Right ventricle myocardium superior (tissue), 1 donor: ENCODE results near the gene PLEKHM1. TPM values are rescaled to one million over a fixed set of nuclear protein-coding genes. Genes with fewer than 3 reads are reported as not detected.

Experiments
- ATAC-seq: fragments of 200-7000 bp; cut with Tn5 transposase; one replicate; pipeline ENCODE4 v1.9.1; 2020; ENCODE audit warnings: mild to moderate bottlenecking; ENCODE audit not compliant: poor library complexity
- DNase-seq: peaks from one replicate; pipeline ENCODE4 v3.0.0-alpha.2; 2020
- intact Hi-C: fragments of 100-400 bp; cut with DNase I; formaldehyde crosslinking; loops from one replicate; pipeline ENCODE4 v1.11.2; 2022
- total RNA-seq: library from RNA; stranded (reverse); fragmentation: NEBNext Ultra II Directional; extraction: Animal tissue kit (Norgen Biotek cat#: 25700); gene quantifications from one replicate; pipeline ENCODE4 v1.2.1, GENCODE V29; 2021
- donor health status: DM: no; HTN: yes; CAD: no; lungs with severe emphysema.

The PLEKHM1 gene
- total RNA-seq, 1 donor from 2014 or later = 23.2 TPM

- no peak for DNase-seq
- intact Hi-C loops = no loop called here
- ATAC-seq = peak; percentile 51
These were observed 79.0 kb downstream of the PLEKHM1 start for GRCh38 chr17:45411348-45412105.

GRCh38 chr17:45410144-45411091 is 80.1 kb downstream of the PLEKHM1 start:
- ATAC-seq (peak; percentile 29), DNase-seq (peak; percentile 67)
- intact Hi-C loops = no loop called here

- DNase-seq (no peak), ATAC-seq (no peak)
- intact Hi-C loops = no loop called here
These were observed 80.9 kb downstream of the PLEKHM1 start for GRCh38 chr17:45409659-45410076.

- ATAC-seq = peak; percentile 17
- intact Hi-C loops = no loop called here
- DNase-seq = no peak
These were observed 81.7 kb downstream of the PLEKHM1 start for GRCh38 chr17:45408611-45409421.

DNA sequence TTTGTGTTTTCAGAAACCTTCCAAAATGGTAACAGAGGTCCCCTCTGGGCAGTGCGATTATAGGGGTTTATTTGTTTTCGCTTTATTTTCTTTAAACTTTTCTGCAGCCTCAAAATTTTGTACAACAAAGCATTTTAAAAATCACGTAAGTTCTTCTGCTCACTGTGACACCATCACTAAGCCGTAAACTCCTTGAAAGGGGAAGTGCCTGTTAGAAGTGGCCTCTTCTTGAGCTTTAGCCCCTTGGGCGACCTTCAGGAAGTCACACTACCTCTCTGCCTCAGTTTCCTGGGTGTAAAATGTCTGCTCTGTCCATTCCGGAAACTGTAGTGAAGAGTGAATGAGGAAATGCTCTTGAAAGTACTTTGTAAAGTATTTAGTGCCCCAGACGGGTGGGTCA is 84.4 kb downstream of the PLEKHM1 start:
- no peak for ATAC-seq
- intact Hi-C loops = no loop called here
- DNase-seq = no peak

DNA sequence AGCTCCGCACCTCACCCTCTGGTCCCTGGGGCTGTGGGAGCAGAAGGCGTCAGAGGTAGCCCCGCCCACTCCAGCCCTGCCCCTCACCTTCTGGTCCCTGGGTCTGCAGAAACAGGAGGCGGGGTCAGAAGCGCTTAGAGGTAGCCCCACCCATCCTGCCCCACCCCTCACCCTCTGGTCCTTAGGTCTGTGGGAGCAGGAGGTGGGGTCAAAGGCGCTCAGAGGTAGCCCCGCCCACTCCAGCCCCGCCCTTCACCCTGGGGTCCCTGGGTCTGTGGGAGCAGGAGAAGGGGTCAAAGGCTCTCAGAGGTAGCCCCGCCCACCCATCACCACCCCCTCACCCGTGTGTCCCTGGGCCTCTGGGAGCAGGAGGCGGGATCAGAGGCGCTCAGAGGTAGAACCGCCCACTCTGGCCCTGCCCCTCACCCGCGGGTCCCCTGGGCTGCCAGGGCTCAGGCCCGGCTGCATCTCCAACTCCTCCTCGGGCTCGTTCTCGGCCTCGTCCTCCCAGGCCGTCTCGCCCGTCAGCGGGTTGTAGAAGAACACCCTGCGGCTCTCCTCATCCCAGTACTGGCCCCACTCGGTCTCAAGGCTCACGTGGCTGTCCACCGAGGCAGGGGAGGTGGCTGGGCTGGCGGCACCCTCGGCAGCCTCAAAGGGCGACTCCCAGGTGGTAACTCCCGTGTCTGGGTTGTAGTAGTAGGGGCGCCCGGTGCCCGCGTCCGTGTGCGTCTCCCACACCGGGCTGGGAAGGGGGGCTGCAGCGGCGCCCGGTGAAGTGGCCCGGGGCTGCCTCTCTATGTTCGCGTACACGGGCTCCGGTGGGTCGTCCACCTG is 85.1 kb downstream of the PLEKHM1 start:
- intact Hi-C loops = no loop called here
- DNase-seq (no peak), ATAC-seq (peak; percentile 10)

- ATAC-seq (no peak), DNase-seq (no peak)
- intact Hi-C loops = no loop called here
These were observed 85.7 kb downstream of the PLEKHM1 start for GRCh38 chr17:45404870-45405249.

DNA sequence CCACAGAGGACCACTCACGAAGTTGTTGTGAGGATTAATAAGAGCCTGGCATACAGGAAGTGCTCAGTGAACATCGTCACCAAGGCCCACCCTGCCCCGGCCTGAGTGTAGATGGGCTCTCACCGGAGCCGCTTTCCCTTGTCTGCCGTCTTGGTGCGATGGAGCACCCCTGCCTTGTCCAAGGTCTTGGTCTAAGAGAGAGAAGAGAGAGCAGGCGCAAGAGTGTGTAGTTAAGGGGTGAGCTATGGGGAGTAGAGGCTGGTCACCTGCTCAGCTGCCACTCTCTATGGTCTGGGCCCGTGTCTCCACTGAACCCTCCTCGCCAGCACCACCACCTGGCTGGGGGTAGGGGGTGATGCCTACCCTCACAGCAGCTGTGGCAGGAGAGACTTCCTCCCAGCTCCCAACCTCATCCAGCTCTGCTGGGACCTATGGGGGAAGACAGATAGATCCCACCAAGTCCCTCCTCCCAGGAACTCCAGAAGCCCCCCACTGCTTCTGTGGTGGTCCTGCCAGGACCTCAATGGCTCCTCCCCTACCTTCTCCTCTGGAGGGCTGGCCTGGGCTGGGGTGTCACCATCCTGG is 86.5 kb downstream of the PLEKHM1 start:
- intact Hi-C loops = no loop called here
- no peak for DNase-seq
- ATAC-seq = no peak

DNA sequence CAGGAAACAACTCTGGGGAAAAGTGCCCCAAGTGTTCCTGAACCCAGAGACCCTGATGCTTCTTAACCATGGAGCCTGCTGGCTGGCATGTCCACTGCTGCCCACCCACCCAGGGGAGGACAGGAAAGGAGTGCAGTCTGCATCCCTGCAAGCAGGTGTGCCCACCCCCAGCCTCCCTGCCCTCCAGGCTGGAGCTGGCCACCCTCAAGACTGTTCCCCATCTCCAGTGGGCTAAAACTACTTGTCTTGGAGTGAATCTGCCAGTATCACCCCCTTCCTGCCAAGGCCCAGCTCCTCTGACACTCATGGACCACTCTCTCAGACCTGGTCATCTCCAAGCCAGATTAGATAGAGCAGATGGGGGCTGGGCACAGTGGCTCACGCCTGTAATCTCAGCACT is 87.6 kb downstream of the PLEKHM1 start:
- no peak for DNase-seq
- intact Hi-C loops = no loop called here
- ATAC-seq = no peak

DNA sequence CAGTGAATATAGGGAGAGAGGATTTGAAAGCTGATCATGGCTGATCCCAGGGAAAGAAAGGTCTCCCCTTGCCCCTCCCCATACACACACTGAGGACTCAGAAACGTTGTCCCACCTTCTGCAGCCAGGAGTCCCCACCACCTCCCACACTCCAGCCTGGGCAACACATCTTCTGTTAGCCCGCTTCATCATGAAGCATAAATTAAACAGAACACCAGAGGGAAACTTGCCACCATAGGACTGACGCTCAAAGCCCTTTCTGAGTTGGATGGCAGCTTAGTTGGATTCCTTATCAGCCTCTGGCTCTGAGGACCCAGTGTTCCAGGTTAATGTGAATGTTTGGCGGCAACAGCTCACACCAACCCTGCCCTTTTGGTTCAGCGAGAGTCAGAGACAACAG is 91.7 kb downstream of the PLEKHM1 start:
- intact Hi-C loops = no loop called here
- DNase-seq (no peak), ATAC-seq (peak; percentile 73)

GRCh38 chr17:45397796-45398195 is 92.7 kb downstream of the PLEKHM1 start:
- no peak for DNase-seq

GRCh38 chr17:45396496-45397205 is 93.9 kb downstream of the PLEKHM1 start:
- ATAC-seq = no peak
- intact Hi-C loops = no loop called here
- DNase-seq = no peak

More at GRCh38 chr17:45397796-45398195, 92.7 kb downstream of the PLEKHM1 start:
- intact Hi-C loops = no loop called here
- no peak for ATAC-seq

DNA sequence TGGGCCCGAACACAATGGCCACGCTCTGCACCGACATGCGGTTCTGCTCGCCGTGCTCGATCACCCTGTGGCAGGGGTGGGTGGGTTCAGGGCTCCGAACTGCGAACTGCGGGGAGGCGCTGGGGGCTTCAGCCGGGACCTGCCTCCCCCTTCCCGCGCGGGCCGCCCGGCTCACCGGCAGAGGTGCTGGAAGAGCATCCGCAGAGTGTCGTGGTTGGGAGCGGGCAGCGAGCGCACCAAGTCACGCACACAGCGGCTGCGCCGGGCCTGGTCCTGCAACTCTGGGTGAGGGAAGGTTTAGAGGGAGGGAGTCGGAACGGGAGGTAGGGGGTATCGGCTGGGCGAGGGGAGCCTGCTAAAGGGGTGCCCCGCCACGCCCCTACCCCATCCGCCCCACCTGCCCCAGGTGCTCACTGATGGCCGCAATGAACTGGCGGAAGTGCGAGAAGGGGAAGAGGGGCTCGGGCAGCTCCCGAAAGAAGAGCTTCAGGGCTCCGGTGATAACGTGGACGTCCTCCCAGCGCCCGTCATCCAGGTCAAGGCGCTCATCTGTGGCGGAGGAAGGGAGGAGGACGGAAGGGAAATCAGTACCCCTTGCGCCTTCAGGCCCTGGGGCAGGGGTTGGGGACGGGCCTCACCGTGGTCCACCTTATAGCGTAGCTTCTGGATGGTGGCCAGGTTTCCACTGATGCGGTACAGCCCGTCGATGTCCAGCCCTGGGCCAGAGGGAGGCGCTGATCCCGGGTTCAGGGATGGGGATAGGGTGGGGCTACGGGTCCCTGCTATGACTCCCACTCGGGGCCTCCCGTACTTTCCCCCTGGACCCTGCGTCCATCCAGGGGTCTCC is 94.7 kb downstream of the PLEKHM1 start:
- intact Hi-C loops = no loop called here

GRCh38 chr17:45394913-45395568 is 95.5 kb downstream of the PLEKHM1 start:
- peak; percentile 69 for ATAC-seq
- intact Hi-C loops = no loop called here
- peak; percentile 73 for DNase-seq

More for the DNA sequence above, 94.7 kb downstream of the PLEKHM1 start:
- DNase-seq = no peak
- no peak for ATAC-seq

- DNase-seq (no peak), ATAC-seq (no peak)
- intact Hi-C loops = no loop called here
These were observed 96.0 kb downstream of the PLEKHM1 start for GRCh38 chr17:45394564-45394912.

DNA sequence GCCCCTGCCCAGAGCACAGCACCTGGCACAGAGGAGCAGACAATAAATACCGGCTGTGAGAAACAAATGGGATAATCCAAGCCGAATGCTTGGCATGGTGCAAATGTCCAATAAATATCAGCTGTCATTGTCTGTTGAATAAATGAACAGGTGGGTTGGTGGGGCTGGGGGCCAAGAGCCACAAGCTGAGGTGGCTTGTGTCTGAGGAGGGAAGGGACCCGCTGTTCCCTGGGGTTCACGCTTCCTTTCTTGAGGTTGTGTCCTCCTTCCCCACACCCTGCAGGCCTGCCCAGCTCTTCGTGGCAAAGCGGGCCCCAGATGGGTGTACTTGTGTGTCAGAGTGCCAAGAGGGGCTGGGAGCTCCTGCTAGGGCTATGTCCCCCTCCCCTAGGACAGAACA is 96.4 kb downstream of the PLEKHM1 start:
- DNase-seq (no peak), ATAC-seq (no peak)
- intact Hi-C loops = no loop called here
